Fibroblast of the aortic adventitia (primary cell): ENCODE measurements around the gene SLIT3. TPM values are rescaled to one million over a fixed set of nuclear protein-coding genes. Genes with fewer than 3 reads are reported as not detected.
"Not testable (repeated sequence)": the region's sequence is repeated elsewhere in the genome, so short reads cannot be mapped to it uniquely, and the experiment has no call there.

ENCODE experiments used
- DNase-seq: peaks from one replicate; pipeline ENCODE4 v3.0.0-alpha.2; 2010; ENCODE audit warnings: low read depth
- H3K4me3 ChIP-seq: 2 replicates; pipeline ENCODE4 v1.5.1; 2011; ENCODE audit warnings: low read depth, mild to moderate bottlenecking, control low read depth, low read length, moderate library complexity
- CTCF ChIP-seq: IDR thresholded peaks from 2 replicates; pipeline ENCODE4 v1.5.1; 2011; ENCODE audit warnings: mild to moderate bottlenecking, low read length, control low read depth, inconsistent platforms; ENCODE audit not compliant: insufficient read depth
- total RNA-seq: library from RNA; depleted of rRNA; stranded (reverse); fragments of >200 nt; gene quantifications from 2 replicates; pipeline ENCODE4 v1.2.3, GENCODE V29; 2012; ENCODE audit warnings: low replicate concordance

The SLIT3 gene
- total RNA-seq, 1 donor = 65.3 TPM

DNA sequence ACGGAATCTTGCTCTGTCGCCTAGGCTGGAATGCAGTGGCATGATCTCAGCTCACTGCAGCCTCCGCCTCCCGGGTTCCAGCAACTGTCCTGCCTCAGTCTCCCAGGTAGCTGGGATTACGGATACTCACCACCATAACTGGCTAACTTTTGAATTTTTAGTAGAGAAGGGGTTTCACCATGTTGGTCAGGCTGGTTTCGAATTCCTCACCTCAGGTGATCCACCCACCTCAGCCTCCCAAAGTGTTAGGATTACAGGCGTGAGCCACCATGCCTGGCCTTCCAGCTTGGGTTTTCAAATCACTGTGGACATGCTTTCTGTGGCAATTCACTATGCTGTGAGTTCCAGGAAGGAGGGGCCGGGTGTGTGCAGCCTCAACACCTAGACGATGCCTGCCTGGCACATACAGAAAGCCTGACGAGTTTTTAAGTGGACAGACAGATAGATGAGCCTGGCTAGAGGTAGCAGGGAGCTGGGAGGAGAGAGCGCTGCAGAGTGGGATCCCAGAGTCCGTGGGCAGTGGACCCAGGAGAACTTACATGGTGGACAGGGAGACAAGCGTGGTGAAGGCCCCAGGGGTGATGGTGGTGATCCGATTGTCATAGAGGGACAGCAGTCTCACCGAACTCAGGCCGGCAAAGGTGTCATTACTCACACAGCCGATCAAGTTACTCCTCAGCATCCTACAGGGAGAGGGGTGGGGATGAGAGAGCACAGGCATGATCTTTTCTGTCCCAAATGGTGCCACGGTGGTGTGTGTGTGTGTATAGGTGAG lies 548.3 kb downstream of the SLIT3 start:
- no peak for DNase-seq
- TF ChIP-seq CTCF = no peak
- H3K4me3 ChIP-seq = no peak overlapping the region

DNA sequence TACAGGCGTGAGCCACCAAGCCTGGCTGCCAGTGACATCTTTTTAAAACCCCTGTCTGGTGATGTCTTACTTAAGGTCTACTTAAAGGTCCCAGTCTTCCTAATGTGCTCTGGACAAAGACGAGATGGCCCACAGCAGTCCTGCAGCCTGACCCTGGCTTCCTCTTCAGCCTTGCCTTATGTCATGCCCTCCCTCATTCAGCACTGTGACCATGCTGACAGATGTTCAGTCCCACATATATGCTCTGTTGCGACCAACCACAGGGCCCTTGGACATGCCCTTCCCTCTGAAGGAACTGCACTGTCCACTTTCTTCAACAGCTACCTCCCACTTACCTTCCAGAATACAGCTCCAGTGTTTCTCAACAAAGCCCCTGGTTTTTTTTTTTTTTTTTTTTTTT lies 548.9 kb downstream of the SLIT3 start:
- no peak for DNase-seq
- no peak for TF ChIP-seq CTCF
- no peak overlapping the region for H3K4me3 ChIP-seq

DNA sequence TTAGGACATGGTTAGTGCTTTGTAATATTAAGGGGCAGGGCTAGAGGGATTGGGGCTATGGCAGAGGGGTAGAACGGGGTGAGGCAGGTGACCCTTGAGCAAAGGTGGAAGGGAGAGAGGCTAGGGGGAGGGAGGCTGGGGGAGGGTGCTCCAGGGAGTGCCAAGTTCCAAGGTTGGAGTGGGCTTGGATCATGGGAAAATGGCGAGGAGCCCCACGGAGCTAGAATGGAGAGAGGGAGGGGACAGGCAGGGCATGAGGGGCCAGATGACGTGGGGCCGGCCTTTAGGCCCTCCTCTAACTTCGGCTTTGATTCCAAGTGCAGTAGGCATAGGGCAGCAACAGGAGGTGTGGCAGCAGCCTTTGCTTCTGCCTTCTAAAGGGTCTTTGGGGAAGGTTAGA lies 550.0 kb downstream of the SLIT3 start:
- TF ChIP-seq CTCF = no peak
- no peak for DNase-seq
- H3K4me3 ChIP-seq = no peak overlapping the region

- no peak overlapping the region for H3K4me3 ChIP-seq
- DNase-seq = no peak
- no peak for TF ChIP-seq CTCF
Measured at GRCh38 chr5:168749391-168750100, 551.4 kb downstream of the SLIT3 start.

GRCh38 chr5:168747987-168748777 lies 552.8 kb downstream of the SLIT3 start:
- TF ChIP-seq CTCF = peak; percentile 59
- no peak overlapping the region for H3K4me3 ChIP-seq
- DNase-seq = no peak

DNA sequence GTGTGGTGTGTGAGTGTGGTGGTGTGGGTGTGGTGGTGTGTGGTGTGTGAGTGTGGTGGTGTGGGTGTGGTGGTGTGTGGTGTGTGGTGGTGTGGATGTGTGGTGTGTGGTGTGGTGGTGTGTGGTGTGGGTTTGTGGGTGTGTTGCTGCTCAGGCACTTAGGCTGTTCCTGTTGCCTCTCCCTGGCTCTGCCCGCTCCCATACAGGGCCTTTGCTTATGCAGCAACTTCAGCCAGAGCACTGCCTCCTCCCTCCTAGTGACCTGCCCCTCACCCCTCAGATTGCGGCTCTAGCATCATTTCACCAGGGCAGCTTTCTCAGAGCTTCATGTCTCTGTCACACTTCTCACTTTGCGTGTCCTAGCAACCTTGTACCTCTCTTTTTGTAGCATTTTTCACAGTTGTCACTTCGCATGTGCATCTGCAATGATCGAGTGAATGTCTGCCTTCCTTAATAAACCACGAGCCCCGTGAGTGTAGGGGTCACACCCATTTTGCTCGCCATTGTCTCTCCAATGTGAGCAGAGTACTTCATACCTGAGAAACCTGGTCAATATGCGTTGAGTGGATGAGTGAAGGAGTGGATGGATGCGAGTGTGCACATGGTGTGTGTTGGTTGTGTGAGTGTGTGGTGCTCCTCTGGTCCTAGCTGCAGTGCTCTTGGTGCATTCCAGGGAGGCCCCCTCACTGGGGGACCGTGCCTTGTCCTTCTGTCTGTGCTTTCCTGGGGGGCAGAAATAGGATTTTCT lies 553.9 kb downstream of the SLIT3 start:
- TF ChIP-seq CTCF = no peak
- no peak overlapping the region for H3K4me3 ChIP-seq
- peak; percentile 5 for DNase-seq

- not testable (repeated sequence) for DNase-seq, H3K4me3 ChIP-seq
Measured at GRCh38 chr5:168746126-168746892, 554.6 kb downstream of the SLIT3 start.
